A673 (cell line): Measurements from ENCODE around the gene OGG1. TPM values are rescaled to one million over a fixed set of nuclear protein-coding genes. Genes with fewer than 3 reads are reported as not detected.

Experiments used
- BruUV-seq: library from RNA; stranded (reverse); fragments of 400-500 nt; replicated peaks from 2 replicates; lab custom pipeline; 2021; lab: Mats Ljungman, UMichigan
- CTCF ChIA-PET: fragments of 300-600 bp; sonication (Branson Sonifier 250); formaldehyde crosslinking; loops from one replicate; lab custom pipeline; 2022; ENCODE audit warnings: antibody characterized with exemption; lab: Charles Lee
- POLR2A ChIA-PET: fragments of 300-600 bp; sonication (Branson Sonifier 250); formaldehyde crosslinking; loops from one replicate; lab custom pipeline; 2022; ENCODE audit warnings: antibody characterized with exemption; ENCODE audit not compliant: low non-redundant PET; lab: Charles Lee
- DNase-seq: peaks from one replicate; pipeline ENCODE4 v3.0.0-alpha.2; 2015; ENCODE audit warnings: low spot score
- H3K27ac ChIP-seq: fragments of 200-600 bp; sonication (generic); 2 replicates; pipeline ENCODE4 v1.5.1; 2016; ENCODE audit warnings: mixed run types, low read depth, mild to moderate bottlenecking, mixed read lengths, antibody characterized with exemption, low read length; ENCODE audit not compliant: poor library complexity, severe bottlenecking
- H3K27me3 ChIP-seq: fragments of 200-600 bp; sonication (generic); replicated peaks from 2 replicates; pipeline ENCODE4 v1.6.1; 2017; ENCODE audit warnings: mixed run types, low read depth, mild to moderate bottlenecking, mixed read lengths, antibody characterized with exemption, low read length; ENCODE audit not compliant: insufficient read depth, poor library complexity
- H3K36me3 ChIP-seq: fragments of 200-600 bp; sonication (generic); 2 replicates; pipeline ENCODE4 v1.6.1; 2016; ENCODE audit warnings: mixed run types, mild to moderate bottlenecking, mixed read lengths, antibody characterized with exemption, low read length; ENCODE audit not compliant: insufficient read depth, poor library complexity, severe bottlenecking
- H3K4me1 ChIP-seq: fragments of 200-600 bp; sonication (generic); 2 replicates; pipeline ENCODE4 v1.6.1; 2017; ENCODE audit warnings: mixed run types, mild to moderate bottlenecking, mixed read lengths, antibody characterized with exemption, low read length; ENCODE audit not compliant: insufficient read depth, poor library complexity, severe bottlenecking
- H3K4me3 ChIP-seq: fragments of 200-600 bp; sonication (generic); 2 replicates; pipeline ENCODE4 v1.5.1; 2016; ENCODE audit warnings: low read depth, mixed run types, mild to moderate bottlenecking, mixed read lengths, low read length; ENCODE audit not compliant: poor library complexity, severe bottlenecking
- H3K9me3 ChIP-seq: fragments of 200-600 bp; sonication (generic); 2 replicates; pipeline ENCODE4 v1.6.1; 2016; ENCODE audit warnings: mixed run types, low read depth, mild to moderate bottlenecking, mixed read lengths, antibody characterized with exemption, low read length; ENCODE audit not compliant: poor library complexity, severe bottlenecking
- EZH2 ChIP-seq: fragments of 200-600 bp; sonication (generic); IDR thresholded peaks from 2 replicates; pipeline ENCODE4 v1.6.1; 2017; ENCODE audit warnings: borderline replicate concordance, low read depth, mild to moderate bottlenecking, mixed read lengths, antibody characterized with exemption, low read length; ENCODE audit not compliant: poor library complexity, severe bottlenecking
- intact Hi-C: fragments of 100-400 bp; cut with micrococcal nuclease; formaldehyde crosslinking; loops from one replicate; pipeline ENCODE4 v1.10.0; 2022; ENCODE audit not compliant: unreplicated experiment
- total RNA-seq: library from RNA; stranded (reverse); gene quantifications from 2 replicates; pipeline ENCODE4 v1.2.3, GENCODE V29; 2021
- TF ChIP-seq, protein P1 (sequence below): fragments of 300-800, 200-600 bp; sonication (generic); conservative IDR thresholded peaks from 2 replicates; pipeline ENCODE4 v1.5.1; 2017; ENCODE audit warnings: low read depth, mild to moderate bottlenecking, antibody characterized with exemption, low read length, moderate library complexity, mixed read lengths

Gene OGG1
- total RNA-seq, 1 experiment from 2014 or later = 60.2 TPM

GRCh38 chr3:9761919-9762318 lies 12.2 kb downstream of the OGG1 start:
- Histone ChIP-seq H3K4me1 (no peaks in the 10 kb centered on the region), H3K9me3 (no peaks in the 10 kb centered on the region), H3K36me3 (peaks cover 12% of the 10 kb centered on the region), H3K27ac (no peak overlapping the region), H3K4me3 (no peak overlapping the region), H3K27me3 (no peaks in the 10 kb centered on the region)
- DNase-seq = no peak
- intact Hi-C loops = no loop called here
- no peak for TF ChIP-seq EZH2
- TF ChIP-seq, protein P1, sequence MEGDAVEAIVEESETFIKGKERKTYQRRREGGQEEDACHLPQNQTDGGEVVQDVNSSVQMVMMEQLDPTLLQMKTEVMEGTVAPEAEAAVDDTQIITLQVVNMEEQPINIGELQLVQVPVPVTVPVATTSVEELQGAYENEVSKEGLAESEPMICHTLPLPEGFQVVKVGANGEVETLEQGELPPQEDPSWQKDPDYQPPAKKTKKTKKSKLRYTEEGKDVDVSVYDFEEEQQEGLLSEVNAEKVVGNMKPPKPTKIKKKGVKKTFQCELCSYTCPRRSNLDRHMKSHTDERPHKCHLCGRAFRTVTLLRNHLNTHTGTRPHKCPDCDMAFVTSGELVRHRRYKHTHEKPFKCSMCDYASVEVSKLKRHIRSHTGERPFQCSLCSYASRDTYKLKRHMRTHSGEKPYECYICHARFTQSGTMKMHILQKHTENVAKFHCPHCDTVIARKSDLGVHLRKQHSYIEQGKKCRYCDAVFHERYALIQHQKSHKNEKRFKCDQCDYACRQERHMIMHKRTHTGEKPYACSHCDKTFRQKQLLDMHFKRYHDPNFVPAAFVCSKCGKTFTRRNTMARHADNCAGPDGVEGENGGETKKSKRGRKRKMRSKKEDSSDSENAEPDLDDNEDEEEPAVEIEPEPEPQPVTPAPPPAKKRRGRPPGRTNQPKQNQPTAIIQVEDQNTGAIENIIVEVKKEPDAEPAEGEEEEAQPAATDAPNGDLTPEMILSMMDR = no peak
- ChIA-PET POLR2A (no interaction called here), CTCF (no interaction called here)
- no TSS peak for BruUV-seq

GRCh38 chr3:9762871-9763270 lies 13.1 kb downstream of the OGG1 start:
- POLR2A ChIA-PET = no interaction called here

GRCh38 chr3:9765865-9766264 lies 16.1 kb downstream of the OGG1 start:
- intact Hi-C loops = no loop called here
- peaks cover 10% of the 10 kb centered on the region for H3K4me1 ChIP-seq
- no peak for TF ChIP-seq EZH2
- TF ChIP-seq, protein P1 = no peak
- no TSS peak for BruUV-seq
- POLR2A ChIA-PET = no interaction called here
- H3K4me3 ChIP-seq = no peak overlapping the region
- H3K27me3 ChIP-seq = no peaks in the 10 kb centered on the region
- H3K9me3 ChIP-seq = no peaks in the 10 kb centered on the region
- CTCF ChIA-PET = no interaction called here
- no peak overlapping the region for H3K27ac ChIP-seq
- no peaks in the 10 kb centered on the region for H3K36me3 ChIP-seq
- DNase-seq = no peak

More at GRCh38 chr3:9762871-9763270, 13.1 kb downstream of the OGG1 start:
- Histone ChIP-seq H3K4me1 (no peaks in the 10 kb centered on the region), H3K27me3 (no peaks in the 10 kb centered on the region), H3K27ac (no peak overlapping the region), H3K4me3 (no peak overlapping the region), H3K9me3 (no peaks in the 10 kb centered on the region), H3K36me3 (peaks cover 8% of the 10 kb centered on the region)
- CTCF ChIA-PET = no interaction called here
- no peak for TF ChIP-seq EZH2
- TF ChIP-seq, protein P1 = no peak
- no peak for DNase-seq
- BruUV-seq = no TSS peak
- intact Hi-C loops = no loop called here
